ENCODE data around the gene KIZ.

DNA sequence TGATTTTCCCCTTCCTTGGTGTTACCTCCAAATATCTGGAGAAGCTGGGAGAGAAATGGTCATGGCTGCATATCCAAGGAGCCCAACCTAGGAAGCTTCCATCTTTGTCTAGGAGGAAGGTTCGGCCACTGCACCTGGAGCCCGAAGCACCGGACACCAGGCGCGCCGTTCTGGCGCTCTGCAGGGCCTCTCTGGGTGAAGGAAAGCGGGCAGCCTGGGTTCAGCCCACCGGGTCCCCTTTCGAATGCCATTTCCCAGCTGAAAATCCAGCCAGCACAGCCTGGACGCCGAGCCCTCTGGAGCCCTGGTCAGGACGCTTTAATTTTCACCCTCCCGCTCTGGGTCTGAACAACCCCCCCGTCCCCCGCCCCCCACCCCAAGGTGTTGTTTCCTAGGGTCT, 21.0 kb upstream of the KIZ start:
- TF ChIP-seq, protein P1, sequence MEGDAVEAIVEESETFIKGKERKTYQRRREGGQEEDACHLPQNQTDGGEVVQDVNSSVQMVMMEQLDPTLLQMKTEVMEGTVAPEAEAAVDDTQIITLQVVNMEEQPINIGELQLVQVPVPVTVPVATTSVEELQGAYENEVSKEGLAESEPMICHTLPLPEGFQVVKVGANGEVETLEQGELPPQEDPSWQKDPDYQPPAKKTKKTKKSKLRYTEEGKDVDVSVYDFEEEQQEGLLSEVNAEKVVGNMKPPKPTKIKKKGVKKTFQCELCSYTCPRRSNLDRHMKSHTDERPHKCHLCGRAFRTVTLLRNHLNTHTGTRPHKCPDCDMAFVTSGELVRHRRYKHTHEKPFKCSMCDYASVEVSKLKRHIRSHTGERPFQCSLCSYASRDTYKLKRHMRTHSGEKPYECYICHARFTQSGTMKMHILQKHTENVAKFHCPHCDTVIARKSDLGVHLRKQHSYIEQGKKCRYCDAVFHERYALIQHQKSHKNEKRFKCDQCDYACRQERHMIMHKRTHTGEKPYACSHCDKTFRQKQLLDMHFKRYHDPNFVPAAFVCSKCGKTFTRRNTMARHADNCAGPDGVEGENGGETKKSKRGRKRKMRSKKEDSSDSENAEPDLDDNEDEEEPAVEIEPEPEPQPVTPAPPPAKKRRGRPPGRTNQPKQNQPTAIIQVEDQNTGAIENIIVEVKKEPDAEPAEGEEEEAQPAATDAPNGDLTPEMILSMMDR (IDR thresholded peaks at IDR 0.05) = no peak
- no peak for TF ChIP-seq POLR2AphosphoS5 (IDR thresholded peaks at IDR 0.05; ENCODE audit: insufficient read depth in 1 of 2, low read depth in 1 of 2)
